NCI-H1048 (cell line): ENCODE measurements around the gene XG.

ENCODE experiments used
- DNase-seq: peaks from one replicate; lab custom pipeline; 2025; lab: John Stamatoyannopoulos, UW

The XG gene

GRCh38 chrX:2819345-2820135 lies 67.7 kb downstream of the XG start:
- no peak for DNase-seq

- DNase-seq: no peak
Observed at GRCh38 chrX:2820136-2820771, 68.4 kb downstream of the XG start.

GRCh38 chrX:2823795-2824386 lies 72.1 kb downstream of the XG start:
- no peak for DNase-seq

- no peak for DNase-seq
Observed at GRCh38 chrX:2824886-2825285, 73.0 kb downstream of the XG start.

GRCh38 chrX:2828344-2828958 lies 76.6 kb downstream of the XG start, which contains the start of gene GYG2:
GYG2 (plus strand) TSS chrX:2828930; CDS start chrX:2830189, 1,259 bp downstream.
- no peak for DNase-seq

- DNase-seq: no peak
Observed at GRCh38 chrX:2828959-2829411, 77.1 kb downstream of the XG start.

- no peak for DNase-seq
Observed at GRCh38 chrX:2829469-2830246, 77.8 kb downstream of the XG start.

GRCh38 chrX:2831471-2832228 lies 79.8 kb downstream of the XG start:
- DNase-seq: no peak

GRCh38 chrX:2837961-2838360 lies 86.1 kb downstream of the XG start:
- no peak for DNase-seq

- no peak for DNase-seq
Observed at GRCh38 chrX:2840961-2841360, 89.1 kb downstream of the XG start.

- no peak for DNase-seq
Observed at GRCh38 chrX:2841537-2841936, 89.7 kb downstream of the XG start.

- no peak for DNase-seq
Observed at GRCh38 chrX:2846992-2847391, 95.2 kb downstream of the XG start.

- no peak for DNase-seq
Observed at GRCh38 chrX:2848871-2849301, 97.0 kb downstream of the XG start.

- DNase-seq: no peak
Observed at GRCh38 chrX:2854918-2855317, 103.1 kb downstream of the XG start.

GRCh38 chrX:2855761-2856160 lies 103.9 kb downstream of the XG start:
- DNase-seq: no peak

- DNase-seq: no peak
Observed at GRCh38 chrX:2857566-2857965, 105.7 kb downstream of the XG start.

GRCh38 chrX:2859197-2859797 lies 107.5 kb downstream of the XG start:
- no peak for DNase-seq

- DNase-seq: no peak
Observed at GRCh38 chrX:2862404-2862803, 110.6 kb downstream of the XG start.

GRCh38 chrX:2863646-2864045 lies 111.8 kb downstream of the XG start:
- DNase-seq: no peak
